HEK293T (cell line): Measurements from ENCODE around the gene ZNF513.
A peak's percentile ranks its signal among the peaks of the same experiment; 100 is the strongest.

Source experiments
- CTCF ChIA-PET: fragments of 350-600 bp; formaldehyde crosslinking; extraction: SDS; loops from one replicate; lab custom pipeline; 2021; ENCODE audit warnings: antibody characterized with exemption, inconsistent platforms; lab: Yijun Ruan, JAX
- POLR2A ChIA-PET: fragments of 350-600 bp; formaldehyde crosslinking; extraction: SDS; loops from one replicate; lab custom pipeline; 2020; ENCODE audit warnings: antibody characterized with exemption, inconsistent platforms; lab: Yijun Ruan, JAX
- DNase-seq: peaks from one replicate; pipeline ENCODE4 v3.0.0; 2012; ENCODE audit warnings: mixed read lengths; ENCODE audit errors: extremely low spot score
- ARNT ChIP-seq: fragments of 450-650 bp; IDR thresholded peaks from 2 replicates; pipeline ENCODE4 v1.6.1; 2017; ENCODE audit warnings: mild to moderate bottlenecking
- BHLHE40 ChIP-seq: fragments of 450-650 bp; IDR thresholded peaks from 2 replicates; pipeline ENCODE4 v1.6.1; 2016; ENCODE audit warnings: mild to moderate bottlenecking, moderate library complexity, borderline replicate concordance
- CTBP1 ChIP-seq: fragments of 450-650 bp; IDR thresholded peaks from 2 replicates; pipeline ENCODE4 v1.6.1; 2016; ENCODE audit warnings: borderline replicate concordance
- ELF4 ChIP-seq: fragments of 450-650 bp; IDR thresholded peaks from 2 replicates; pipeline ENCODE4 v1.6.1; 2017; ENCODE audit warnings: antibody characterized with exemption
- FOXA1 ChIP-seq: fragments of 450-650 bp; IDR thresholded peaks from 2 replicates; pipeline ENCODE4 v1.6.1; 2016; ENCODE audit warnings: mild to moderate bottlenecking
- FOXK2 ChIP-seq: fragments of 450-650 bp; IDR thresholded peaks from 2 replicates; pipeline ENCODE4 v1.6.1; 2016; ENCODE audit warnings: mild to moderate bottlenecking
- FOXM1 ChIP-seq: fragments of 450-650 bp; IDR thresholded peaks from 2 replicates; pipeline ENCODE4 v1.6.1; 2017; ENCODE audit warnings: mild to moderate bottlenecking, borderline replicate concordance
- HDGF ChIP-seq: fragments of 450-650 bp; IDR thresholded peaks from 2 replicates; pipeline ENCODE4 v1.6.1; 2017; ENCODE audit warnings: antibody characterized with exemption, borderline replicate concordance
- L3MBTL2 ChIP-seq: fragments of 450-650 bp; conservative IDR thresholded peaks from 2 replicates; pipeline ENCODE4 v1.6.1; 2016; ENCODE audit warnings: mild to moderate bottlenecking
- LEF1 ChIP-seq: fragments of 450-650 bp; IDR thresholded peaks from 2 replicates; pipeline ENCODE4 v1.6.1; 2017; ENCODE audit warnings: mild to moderate bottlenecking, borderline replicate concordance
- NFRKB ChIP-seq: fragments of 450-650 bp; IDR thresholded peaks from 2 replicates; pipeline ENCODE4 v1.6.1; 2016; ENCODE audit warnings: mild to moderate bottlenecking, moderate library complexity
- PKNOX1 ChIP-seq: fragments of 450-650 bp; IDR thresholded peaks from 2 replicates; pipeline ENCODE4 v1.6.1; 2016
- SP1 ChIP-seq: fragments of 450-650 bp; IDR thresholded peaks from 2 replicates; pipeline ENCODE4 v1.6.1; 2017
- SUZ12 ChIP-seq: fragments of 450-650 bp; IDR thresholded peaks from 2 replicates; pipeline ENCODE4 v1.6.1; 2016; ENCODE audit warnings: mild to moderate bottlenecking
- TARDBP ChIP-seq: fragments of 450-650 bp; IDR thresholded peaks from 2 replicates; pipeline ENCODE4 v1.6.1; 2016
- ZNF384 ChIP-seq: fragments of 450-650 bp; IDR thresholded peaks from 2 replicates; pipeline ENCODE4 v1.6.1; 2016

Gene ZNF513

DNA sequence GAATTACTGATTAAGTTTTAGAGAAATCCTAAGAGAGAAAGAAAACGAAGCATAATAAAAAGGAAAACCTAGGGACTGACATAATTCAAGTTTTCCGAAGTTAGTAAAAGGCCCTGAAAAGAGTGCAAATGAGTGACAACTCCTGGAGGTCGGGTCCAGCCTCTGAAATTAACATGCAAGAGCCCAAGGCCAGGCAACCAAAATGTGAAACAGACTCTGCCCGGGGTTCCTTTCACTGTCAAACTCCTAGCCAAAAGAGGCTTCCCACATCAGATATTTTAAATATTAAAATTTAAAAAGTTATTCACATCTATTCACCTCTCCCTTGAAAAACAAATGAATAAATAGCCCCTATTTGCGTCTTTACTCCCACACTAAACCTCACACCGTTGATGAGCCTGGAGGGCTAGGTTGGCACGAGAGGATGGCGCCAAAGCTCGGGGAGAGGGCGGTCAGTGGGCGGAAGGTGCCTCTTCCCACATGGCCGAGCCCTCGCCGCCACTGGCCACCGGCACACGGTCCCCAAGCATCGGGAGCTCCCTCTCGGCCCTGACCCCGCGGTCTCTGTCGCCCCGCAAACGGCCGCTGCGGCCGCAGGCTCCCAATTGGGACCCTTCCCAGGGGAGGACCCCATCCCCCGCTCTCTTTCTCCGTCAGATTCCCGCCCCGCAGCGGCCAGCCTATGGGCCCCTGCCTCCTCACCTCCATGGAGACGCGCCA lies 28.2 kb upstream of the ZNF513 start:
- POLR2A ChIA-PET: interaction anchor here (1.0 to 5.4 kb wide), 20 partner anchors 9 to 273 kb away, joined by 3 to 135 read pairs (median 6); partner anchors contain the start of genes CCDC121, EIF2B4, FNDC4 and GPN1
- TF ChIP-seq NFRKB (no peak), L3MBTL2 (peak; percentile 38), PKNOX1 (no peak), SP1 (no peak), FOXA1 (no peak), FOXK2 (no peak), TARDBP (no peak)
- DNase-seq: peak; percentile 29
- CTCF ChIA-PET: interaction anchor here (0.9 to 3.0 kb wide), 3 partner anchors 20 to 107 kb away, joined by 3 to 12 read pairs (median 5); partner anchors contain the start of gene NRBP1

GRCh38 chr2:27407798-27408491 lies 27.4 kb upstream of the ZNF513 start:
- no peak for TF ChIP-seq TARDBP
- TF ChIP-seq FOXK2: no peak
- no peak for TF ChIP-seq L3MBTL2
- TF ChIP-seq CTBP1: peak; percentile 57; the same call in 1 of the 2 replicates
- no peak for TF ChIP-seq LEF1
- POLR2A ChIA-PET: interaction anchor here (0.6 to 5.4 kb wide), 2 partner anchors 22 to 163 kb away, joined by 4 to 135 read pairs; partner anchors contain the start of gene NRBP1
- peak; percentile 59 for DNase-seq
- CTCF ChIA-PET: interaction anchor here (0.6 to 3.0 kb wide), 4 partner anchors 21 to 108 kb away, joined by 3 to 12 read pairs (median 4); partner anchors contain the start of gene NRBP1

GRCh38 chr2:27400348-27401135 lies 20.0 kb upstream of the ZNF513 start:
- DNase-seq: no peak
- ChIA-PET CTCF (no interaction called here), POLR2A (interaction anchor here (1.0 to 1.9 kb wide), 2 partner anchors 9 to 28 kb away, joined by 3 to 8 read pairs; partner anchors contain the start of genes NRBP1 and PPM1G)
- no peak for TF ChIP-seq L3MBTL2
- TF ChIP-seq ZNF384: no peak
- TF ChIP-seq SUZ12: no peak
- no peak for TF ChIP-seq ARNT
- no peak for TF ChIP-seq FOXA1
- no peak for TF ChIP-seq NFRKB
- TF ChIP-seq FOXK2: no peak
- no peak for TF ChIP-seq PKNOX1
- no peak for TF ChIP-seq BHLHE40
- no peak for TF ChIP-seq LEF1
- TF ChIP-seq ELF4: no peak
- no peak for TF ChIP-seq HDGF
- TF ChIP-seq CTBP1: no peak
- TF ChIP-seq FOXM1: no peak
- TF ChIP-seq TARDBP: no peak

- POLR2A ChIA-PET: interaction anchor here (2.3 kb wide), 1 partner anchor 10 kb away, joined by 9 read pairs; the partner anchor contains the start of gene PPM1G
- no peak for DNase-seq
- TF ChIP-seq CTBP1: no peak
- TF ChIP-seq FOXA1: no peak
- no peak for TF ChIP-seq LEF1
- no peak for TF ChIP-seq SP1
- no peak for TF ChIP-seq TARDBP
- no peak for TF ChIP-seq FOXK2
- TF ChIP-seq FOXM1: no peak
- TF ChIP-seq PKNOX1: no peak
- TF ChIP-seq L3MBTL2: no peak
- no peak for TF ChIP-seq HDGF
- no peak for TF ChIP-seq ELF4
- no peak for TF ChIP-seq ZNF384
- TF ChIP-seq ARNT: no peak
- no peak for TF ChIP-seq BHLHE40
- no peak for TF ChIP-seq NFRKB
- TF ChIP-seq SUZ12: no peak
- CTCF ChIA-PET: no interaction called here
Measured at GRCh38 chr2:27398962-27399361, 18.4 kb upstream of the ZNF513 start.

GRCh38 chr2:27393225-27393624 lies 12.7 kb upstream of the ZNF513 start:
- ChIA-PET CTCF (no interaction called here), POLR2A (no interaction called here)
- DNase-seq: no peak
- TF ChIP-seq SUZ12 (no peak), HDGF (no peak), NFRKB (no peak), ZNF384 (no peak), ELF4 (no peak), FOXM1 (no peak), SP1 (no peak), PKNOX1 (no peak), ARNT (no peak), LEF1 (no peak), TARDBP (no peak), L3MBTL2 (no peak), CTBP1 (no peak), FOXK2 (no peak), BHLHE40 (no peak)
